ENCODE data around the gene R3HCC1L.

DNA sequence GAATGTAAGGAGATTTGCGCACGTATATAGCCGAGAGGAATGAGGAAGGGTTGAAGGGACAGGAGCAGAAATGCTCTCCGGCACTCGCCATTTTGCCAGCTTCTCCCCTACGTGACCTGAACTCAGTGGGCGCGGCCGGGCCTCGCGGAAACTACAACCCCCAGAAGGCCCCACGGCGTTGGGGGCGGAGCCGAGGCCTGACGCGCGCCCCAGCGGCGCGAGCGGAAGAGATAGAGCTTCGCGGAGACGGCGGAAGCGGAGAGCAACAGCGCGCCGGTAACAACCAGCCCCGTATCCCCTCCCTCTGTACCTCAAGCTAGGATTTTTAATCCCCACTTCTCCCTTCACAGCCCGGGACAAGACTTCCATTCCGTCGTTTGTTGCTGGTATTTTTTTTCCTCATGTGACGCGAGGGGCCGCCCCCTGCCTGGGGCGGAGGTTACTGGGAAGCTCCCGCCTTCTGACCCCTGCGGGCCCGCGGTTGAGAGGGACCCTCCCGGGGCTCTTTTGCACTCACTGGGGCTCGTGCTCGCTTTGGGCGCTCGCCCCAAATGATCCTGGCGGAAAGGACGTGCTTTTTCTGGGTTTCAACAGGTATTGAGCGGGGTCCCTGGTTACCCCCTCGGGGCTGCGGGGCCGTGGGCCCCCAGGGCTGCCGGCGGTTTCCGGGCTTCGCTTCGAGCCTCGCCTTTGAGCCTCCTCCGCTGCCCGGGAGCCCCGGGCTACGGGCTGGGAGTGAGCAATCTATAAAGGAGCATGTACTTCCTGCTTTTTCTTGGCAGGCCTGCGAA is at the start of gene R3HCC1L:
- TF ChIP-seq, protein P1, sequence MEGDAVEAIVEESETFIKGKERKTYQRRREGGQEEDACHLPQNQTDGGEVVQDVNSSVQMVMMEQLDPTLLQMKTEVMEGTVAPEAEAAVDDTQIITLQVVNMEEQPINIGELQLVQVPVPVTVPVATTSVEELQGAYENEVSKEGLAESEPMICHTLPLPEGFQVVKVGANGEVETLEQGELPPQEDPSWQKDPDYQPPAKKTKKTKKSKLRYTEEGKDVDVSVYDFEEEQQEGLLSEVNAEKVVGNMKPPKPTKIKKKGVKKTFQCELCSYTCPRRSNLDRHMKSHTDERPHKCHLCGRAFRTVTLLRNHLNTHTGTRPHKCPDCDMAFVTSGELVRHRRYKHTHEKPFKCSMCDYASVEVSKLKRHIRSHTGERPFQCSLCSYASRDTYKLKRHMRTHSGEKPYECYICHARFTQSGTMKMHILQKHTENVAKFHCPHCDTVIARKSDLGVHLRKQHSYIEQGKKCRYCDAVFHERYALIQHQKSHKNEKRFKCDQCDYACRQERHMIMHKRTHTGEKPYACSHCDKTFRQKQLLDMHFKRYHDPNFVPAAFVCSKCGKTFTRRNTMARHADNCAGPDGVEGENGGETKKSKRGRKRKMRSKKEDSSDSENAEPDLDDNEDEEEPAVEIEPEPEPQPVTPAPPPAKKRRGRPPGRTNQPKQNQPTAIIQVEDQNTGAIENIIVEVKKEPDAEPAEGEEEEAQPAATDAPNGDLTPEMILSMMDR (conservative IDR thresholded peaks at IDR 0.05; ENCODE audit: low read depth, low read length), result no peak
- TF ChIP-seq EZH2 (IDR thresholded peaks at IDR 0.05; ENCODE audit: borderline replicate concordance, low read depth, low read length, poor library complexity, severe bottlenecking), result no peak

Data from A673 (cell line).